HEK293T (cell line): ENCODE measurements around the gene HM13.
"Not testable (repeated sequence)": the region's sequence is repeated elsewhere in the genome, so short reads cannot be mapped to it uniquely, and the experiment has no call there.

Experiments used
- CTCF ChIA-PET: fragments of 350-600 bp; formaldehyde crosslinking; extraction: SDS; loops from one replicate; lab custom pipeline; 2021; ENCODE audit warnings: antibody characterized with exemption, inconsistent platforms; lab: Yijun Ruan, JAX
- POLR2A ChIA-PET: fragments of 350-600 bp; formaldehyde crosslinking; extraction: SDS; loops from one replicate; lab custom pipeline; 2020; ENCODE audit warnings: antibody characterized with exemption, inconsistent platforms; lab: Yijun Ruan, JAX
- DNase-seq: peaks from one replicate; pipeline ENCODE4 v3.0.0; 2012; ENCODE audit warnings: mixed read lengths; ENCODE audit errors: extremely low spot score
- ARNT ChIP-seq: fragments of 450-650 bp; IDR thresholded peaks from 2 replicates; pipeline ENCODE4 v1.6.1; 2017; ENCODE audit warnings: mild to moderate bottlenecking
- BHLHE40 ChIP-seq: fragments of 450-650 bp; IDR thresholded peaks from 2 replicates; pipeline ENCODE4 v1.6.1; 2016; ENCODE audit warnings: mild to moderate bottlenecking, moderate library complexity, borderline replicate concordance
- CTBP1 ChIP-seq: fragments of 450-650 bp; IDR thresholded peaks from 2 replicates; pipeline ENCODE4 v1.6.1; 2016; ENCODE audit warnings: borderline replicate concordance
- ELF4 ChIP-seq: fragments of 450-650 bp; IDR thresholded peaks from 2 replicates; pipeline ENCODE4 v1.6.1; 2017; ENCODE audit warnings: antibody characterized with exemption
- FOXA1 ChIP-seq: fragments of 450-650 bp; IDR thresholded peaks from 2 replicates; pipeline ENCODE4 v1.6.1; 2016; ENCODE audit warnings: mild to moderate bottlenecking
- FOXK2 ChIP-seq: fragments of 450-650 bp; IDR thresholded peaks from 2 replicates; pipeline ENCODE4 v1.6.1; 2016; ENCODE audit warnings: mild to moderate bottlenecking
- FOXM1 ChIP-seq: fragments of 450-650 bp; IDR thresholded peaks from 2 replicates; pipeline ENCODE4 v1.6.1; 2017; ENCODE audit warnings: mild to moderate bottlenecking, borderline replicate concordance
- HDGF ChIP-seq: fragments of 450-650 bp; IDR thresholded peaks from 2 replicates; pipeline ENCODE4 v1.6.1; 2017; ENCODE audit warnings: antibody characterized with exemption, borderline replicate concordance
- L3MBTL2 ChIP-seq: fragments of 450-650 bp; conservative IDR thresholded peaks from 2 replicates; pipeline ENCODE4 v1.6.1; 2016; ENCODE audit warnings: mild to moderate bottlenecking
- LEF1 ChIP-seq: fragments of 450-650 bp; IDR thresholded peaks from 2 replicates; pipeline ENCODE4 v1.6.1; 2017; ENCODE audit warnings: mild to moderate bottlenecking, borderline replicate concordance
- NFRKB ChIP-seq: fragments of 450-650 bp; IDR thresholded peaks from 2 replicates; pipeline ENCODE4 v1.6.1; 2016; ENCODE audit warnings: mild to moderate bottlenecking, moderate library complexity
- PKNOX1 ChIP-seq: fragments of 450-650 bp; IDR thresholded peaks from 2 replicates; pipeline ENCODE4 v1.6.1; 2016
- SP1 ChIP-seq: fragments of 450-650 bp; IDR thresholded peaks from 2 replicates; pipeline ENCODE4 v1.6.1; 2017
- SUZ12 ChIP-seq: fragments of 450-650 bp; IDR thresholded peaks from 2 replicates; pipeline ENCODE4 v1.6.1; 2016; ENCODE audit warnings: mild to moderate bottlenecking
- TARDBP ChIP-seq: fragments of 450-650 bp; IDR thresholded peaks from 2 replicates; pipeline ENCODE4 v1.6.1; 2016
- ZNF384 ChIP-seq: fragments of 450-650 bp; IDR thresholded peaks from 2 replicates; pipeline ENCODE4 v1.6.1; 2016

The HM13 gene

GRCh38 chr20:31595380-31595653 lies 81.1 kb downstream of the HM13 start:
- DNase-seq: no peak
- POLR2A ChIA-PET: interaction anchor here (1.4 kb wide), 1 partner anchor 10 kb away, joined by 12 read pairs; the partner anchor contains the start of gene ID1
- CTCF ChIA-PET: interaction anchor here (1.8 kb wide), 1 partner anchor 17 kb away, joined by 8 read pairs; no protein-coding TSS in a partner anchor

GRCh38 chr20:31595654-31596411 lies 81.6 kb downstream of the HM13 start:
- ChIA-PET POLR2A (interaction anchor here (1.0 to 1.4 kb wide), 2 partner anchors 9 to 12 kb away, joined by 3 to 12 read pairs; partner anchors contain the start of gene ID1), CTCF (interaction anchor here (1.8 kb wide), 1 partner anchor 16 kb away, joined by 8 read pairs; no protein-coding TSS in a partner anchor)
- no peak for TF ChIP-seq CTBP1
- no peak for TF ChIP-seq FOXM1
- DNase-seq: no peak

More at GRCh38 chr20:31595380-31595653, 81.1 kb downstream of the HM13 start:
- no peak for TF ChIP-seq CTBP1
- no peak for TF ChIP-seq NFRKB
- no peak for TF ChIP-seq ARNT
- no peak for TF ChIP-seq HDGF
- no peak for TF ChIP-seq L3MBTL2
- TF ChIP-seq FOXA1: no peak
- TF ChIP-seq TARDBP: no peak
- TF ChIP-seq BHLHE40: no peak
- no peak for TF ChIP-seq ZNF384
- TF ChIP-seq FOXK2: no peak
- TF ChIP-seq SP1: no peak

GRCh38 chr20:31596412-31596715 lies 82.1 kb downstream of the HM13 start:
- POLR2A ChIA-PET: interaction anchor here (1.0 to 1.4 kb wide), 2 partner anchors 8 to 12 kb away, joined by 3 to 12 read pairs; partner anchors contain the start of gene ID1
- DNase-seq: not testable (repeated sequence)
- CTCF ChIA-PET: interaction anchor here (1.8 kb wide), 1 partner anchor 16 kb away, joined by 8 read pairs; no protein-coding TSS in a partner anchor
- TF ChIP-seq ZNF384: peak; percentile 34; the same call in 1 of the 2 replicates

- no peak for TF ChIP-seq BHLHE40
- no peak for TF ChIP-seq HDGF
- TF ChIP-seq SUZ12: no peak
- no peak for TF ChIP-seq FOXA1
- TF ChIP-seq FOXK2: no peak
- TF ChIP-seq NFRKB: no peak
- TF ChIP-seq CTBP1: no peak
- CTCF ChIA-PET: interaction anchor here (1.8 kb wide), 1 partner anchor 15 kb away, joined by 8 read pairs; no protein-coding TSS in a partner anchor
- DNase-seq: no peak
- POLR2A ChIA-PET: interaction anchor here (1.4 kb wide), 1 partner anchor 8 kb away, joined by 12 read pairs; the partner anchor contains the start of gene ID1
Observed at GRCh38 chr20:31596831-31597480, 82.7 kb downstream of the HM13 start.

- no peak for TF ChIP-seq PKNOX1
- TF ChIP-seq NFRKB: no peak
- no peak for TF ChIP-seq LEF1
- no peak for TF ChIP-seq ZNF384
- no peak for TF ChIP-seq FOXA1
- no peak for TF ChIP-seq BHLHE40
- TF ChIP-seq L3MBTL2: no peak
- no peak for TF ChIP-seq FOXM1
- no peak for TF ChIP-seq FOXK2
- no peak for TF ChIP-seq TARDBP
- no peak for TF ChIP-seq HDGF
- no peak for TF ChIP-seq ARNT
- TF ChIP-seq SUZ12: no peak
- no peak for TF ChIP-seq CTBP1
- POLR2A ChIA-PET: no interaction called here
- DNase-seq: no peak
- CTCF ChIA-PET: no interaction called here
Observed at GRCh38 chr20:31597481-31597855, 83.2 kb downstream of the HM13 start.

GRCh38 chr20:31602431-31602778 lies 88.2 kb downstream of the HM13 start:
- TF ChIP-seq HDGF (no peak), PKNOX1 (no peak), FOXA1 (no peak), ARNT (no peak), FOXK2 (no peak), TARDBP (no peak), ZNF384 (no peak), ELF4 (no peak), SUZ12 (no peak), LEF1 (no peak), BHLHE40 (no peak), SP1 (no peak), L3MBTL2 (no peak), CTBP1 (no peak), FOXM1 (no peak), NFRKB (no peak)
- ChIA-PET CTCF (interaction anchor here (0.8 to 2.4 kb wide), 6 partner anchors 10 to 45 kb away, joined by 3 to 20 read pairs (median 4); no protein-coding TSS in a partner anchor), POLR2A (interaction anchor here (1.0 to 12.0 kb wide), 2 partner anchors 10 to 32 kb away, joined by 3 to 260 read pairs; no protein-coding TSS in a partner anchor)
- DNase-seq: no peak
